NCI-H146 treated with DMSO at 0.1 percent for 48 hours (cell line): ENCODE data around the gene FYB1.

Experiments used
- DNase-seq: peaks from one replicate; lab custom pipeline; 2025; ENCODE audit not compliant: unreplicated experiment; lab: John Stamatoyannopoulos, UW

The FYB1 gene

DNA sequence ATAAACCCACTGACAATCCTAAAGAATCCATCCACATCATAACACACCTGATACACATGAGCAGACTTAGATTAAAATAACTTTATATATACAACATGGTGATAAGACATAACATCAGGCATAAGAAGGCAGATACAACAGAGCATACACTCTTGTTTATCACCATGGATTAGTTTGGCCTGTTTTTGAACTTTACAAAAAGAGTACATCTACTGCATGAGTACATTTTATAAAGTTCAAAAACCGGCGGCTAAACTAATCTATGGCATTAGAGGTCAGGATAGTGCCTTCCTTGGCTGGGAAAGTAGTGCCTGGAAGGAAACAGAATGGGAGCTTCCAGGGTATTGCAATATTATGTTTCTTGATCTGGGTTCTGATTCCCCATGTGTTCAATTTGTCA, 160.3 kb downstream of the FYB1 start:
- no peak for DNase-seq

DNA sequence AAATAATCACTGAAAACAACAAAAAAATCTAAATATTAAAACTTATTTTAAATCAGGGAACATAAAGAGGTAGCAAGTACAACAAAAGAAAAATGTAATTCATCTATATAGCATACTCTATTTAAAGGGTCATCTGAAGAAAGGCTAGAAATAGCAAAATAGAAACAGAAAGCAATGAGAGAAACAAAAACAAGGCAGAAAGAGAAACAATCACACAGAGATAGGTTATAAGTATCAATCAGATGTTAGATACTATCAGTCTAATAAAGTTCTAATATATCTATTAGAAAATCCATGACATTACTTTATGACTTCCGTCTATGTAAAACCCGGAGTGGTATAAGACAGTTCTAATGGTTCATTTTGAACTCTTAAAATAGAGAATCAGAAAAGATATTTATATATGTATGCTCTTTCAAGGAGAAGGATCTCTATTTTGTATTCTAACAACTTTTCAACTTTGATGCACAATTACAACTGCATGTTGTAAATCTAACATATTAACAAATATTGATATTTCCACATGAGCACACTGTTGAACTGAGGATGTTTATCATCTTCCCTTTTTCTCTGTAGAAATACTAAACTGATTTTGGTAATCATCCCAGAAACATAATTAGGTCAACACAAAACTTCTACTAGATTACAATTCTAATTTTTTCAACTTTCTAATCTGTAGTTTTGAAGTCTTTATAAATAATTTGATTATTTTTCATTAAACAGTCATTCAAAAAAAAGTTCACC, 161.0 kb downstream of the FYB1 start:
- no peak for DNase-seq

DNA sequence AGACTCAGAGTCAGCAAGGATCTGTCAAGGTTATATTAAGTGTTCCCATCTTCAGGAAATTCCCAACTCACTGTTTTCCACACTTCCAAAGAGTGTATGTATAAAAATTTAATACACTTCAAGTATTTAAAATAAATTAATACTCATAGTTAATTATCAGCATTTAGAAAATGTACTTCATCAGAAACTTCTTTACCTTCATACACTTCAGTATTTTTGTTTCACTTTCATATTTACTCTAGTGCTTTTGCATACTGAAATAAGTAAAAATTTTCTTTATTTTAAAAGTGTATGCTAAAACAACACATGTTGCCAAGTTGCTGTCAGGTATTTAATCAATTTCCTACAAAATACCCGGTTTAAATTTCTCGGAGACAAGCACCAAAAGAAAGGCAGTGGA, 161.6 kb downstream of the FYB1 start:
- no peak for DNase-seq

DNA sequence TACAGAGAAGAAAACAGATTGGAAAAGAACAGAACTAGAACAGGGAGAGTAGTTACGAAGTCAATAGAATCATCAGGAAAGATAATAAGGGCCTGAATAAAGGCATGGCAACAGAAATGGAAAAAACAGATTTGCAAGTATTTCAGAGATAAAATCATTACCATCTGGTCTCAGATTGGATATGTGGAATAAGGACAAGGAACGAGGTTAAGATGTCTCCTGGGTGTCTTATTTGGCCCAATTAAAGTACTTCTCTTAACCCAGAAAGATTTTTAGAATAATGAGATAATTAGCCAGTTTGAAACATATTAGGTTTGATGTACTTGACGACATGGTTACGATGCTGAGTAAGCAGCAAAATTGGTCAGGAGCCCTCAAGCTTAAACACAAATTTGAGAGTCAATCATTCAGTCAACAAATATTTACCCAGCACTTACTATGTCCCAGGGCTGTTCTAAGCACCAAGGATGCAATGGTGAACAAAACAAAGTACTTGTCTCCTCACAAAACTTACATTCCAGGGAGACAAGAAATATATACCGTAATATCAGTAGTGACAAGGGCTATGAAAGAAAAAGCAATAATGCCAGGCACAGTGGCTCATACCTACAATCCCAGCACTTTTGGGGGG, 163.5 kb downstream of the FYB1 start:
- DNase-seq = no peak
